Measurements from ENCODE around the gene ERP44.
"Not testable (repeated sequence)": the region's sequence is repeated elsewhere in the genome, so short reads cannot be mapped to it uniquely, and the experiment has no call there.

GRCh38 chr9:99990508-99990907 lies 108.3 kb downstream of the ERP44 start:
- TF ChIP-seq CTCF, POLR2A (IDR thresholded peaks at IDR 0.05): not testable (repeated sequence)
